NCI-H187 treated with DMSO at 0.1 percent for 48 hours (cell line): ENCODE results near the gene KDM5C.
"Not testable (repeated sequence)": the region's sequence is repeated elsewhere in the genome, so short reads cannot be mapped to it uniquely, and the experiment has no call there.

Source experiments
- DNase-seq: peaks from one replicate; lab custom pipeline; 2025; lab: John Stamatoyannopoulos, UW

Gene KDM5C

DNA sequence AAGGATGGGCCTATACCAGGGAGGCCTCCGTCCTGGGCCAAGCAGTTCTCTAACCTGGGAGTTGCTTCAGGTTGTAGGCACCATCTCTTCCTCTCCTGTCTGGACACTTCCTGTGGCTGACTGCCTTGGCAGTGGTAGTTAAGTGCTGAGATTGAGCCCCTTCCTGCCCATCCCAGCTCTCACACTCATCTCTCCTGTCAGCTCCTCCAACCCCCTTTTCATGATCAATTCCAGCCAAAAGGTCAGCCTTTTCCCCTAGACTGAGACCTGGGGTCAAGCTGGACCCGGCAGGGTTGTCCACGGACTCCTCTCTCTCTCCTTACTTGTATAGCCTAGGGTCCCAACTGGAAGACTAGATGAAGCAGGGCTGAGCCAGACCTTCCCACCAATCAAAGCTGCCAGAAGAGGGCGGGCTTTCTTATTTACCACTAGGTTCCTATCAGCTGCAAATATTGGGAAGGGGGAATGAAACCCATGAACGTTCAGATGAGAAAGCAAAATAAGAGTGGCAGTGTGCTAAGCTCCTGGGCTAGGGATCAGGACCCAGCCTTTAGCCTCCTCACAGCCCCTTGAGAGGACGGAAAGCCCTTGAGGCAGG, 34.5 kb downstream of the KDM5C start:
- DNase-seq = no peak

DNA sequence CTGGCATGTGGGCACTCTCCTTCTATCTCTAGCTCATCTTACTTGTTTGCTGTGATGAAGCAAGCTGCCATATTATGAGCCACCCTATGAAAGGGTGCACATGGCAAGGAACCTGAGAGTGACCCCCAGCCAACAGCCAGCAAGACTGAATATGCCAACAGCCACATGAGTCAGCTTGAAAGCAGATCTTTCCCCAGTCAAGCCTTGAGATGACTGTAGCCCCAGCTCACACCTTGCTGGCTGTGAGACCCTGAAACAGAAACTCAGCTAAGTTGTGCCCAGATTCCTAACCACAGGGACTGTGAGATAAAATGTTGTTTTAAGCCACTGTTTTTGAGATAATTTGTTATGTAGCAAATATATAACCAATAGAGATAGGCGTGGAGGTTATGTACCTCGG, 36.2 kb downstream of the KDM5C start:
- no peak for DNase-seq

DNA sequence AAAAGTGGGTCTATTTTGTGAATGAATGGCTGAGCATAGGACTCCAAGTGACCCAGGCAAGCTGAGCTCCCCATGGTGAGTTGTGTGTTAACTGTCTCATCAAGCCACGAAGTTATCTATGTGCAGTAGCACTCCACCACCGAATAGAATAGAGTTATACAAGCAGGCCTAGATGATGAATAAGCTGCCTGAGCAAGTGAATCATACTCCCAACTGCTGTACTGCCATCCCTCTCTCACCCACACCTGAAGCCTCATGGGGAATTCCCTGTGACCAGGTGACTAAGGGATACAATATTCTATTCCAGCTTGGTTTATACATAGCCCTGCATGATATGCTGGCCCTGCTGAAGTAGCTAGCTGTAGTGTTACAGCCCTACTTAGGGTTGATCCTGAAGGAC, 38.7 kb downstream of the KDM5C start:
- DNase-seq = no peak

DNA sequence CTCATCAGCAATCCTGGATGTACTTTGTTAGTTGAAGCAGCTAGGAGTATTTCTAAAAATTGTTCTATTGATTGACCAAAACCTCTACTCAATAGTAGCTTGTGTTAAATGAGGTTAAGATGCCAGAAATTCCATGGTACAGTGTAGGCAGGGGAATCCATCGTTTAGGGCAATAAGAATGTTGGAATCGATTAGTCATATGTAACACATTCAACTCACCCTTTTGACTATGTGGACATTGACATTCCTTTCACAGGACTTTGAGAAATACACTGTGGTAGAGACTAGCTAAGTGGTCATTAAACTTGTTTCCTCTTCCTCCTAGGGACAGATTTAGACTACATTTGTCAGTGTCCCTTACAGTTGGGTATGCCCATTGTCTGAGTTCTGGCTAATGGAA, 40.2 kb downstream of the KDM5C start:
- no peak for DNase-seq

DNA sequence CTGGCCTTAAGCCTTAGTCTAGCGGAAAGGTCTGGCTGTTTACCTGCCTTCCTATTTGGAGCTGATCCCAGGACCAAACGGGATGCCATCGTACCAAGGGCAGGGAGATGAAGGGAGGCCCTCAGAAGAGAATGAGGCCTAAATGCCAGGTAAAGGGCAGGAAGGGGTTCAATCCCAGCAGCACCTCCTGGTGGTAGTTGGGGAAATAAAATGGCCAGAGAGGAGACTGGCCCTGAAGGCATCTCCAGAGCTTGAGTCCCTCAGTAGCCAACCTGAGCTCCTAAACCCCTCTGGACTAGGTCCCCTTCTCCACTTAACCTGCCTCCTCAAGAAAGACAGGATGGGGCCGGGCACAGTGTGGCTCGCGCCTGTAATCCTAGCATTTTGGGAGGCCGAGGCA, 53.7 kb downstream of the KDM5C start:
- no peak for DNase-seq

DNA sequence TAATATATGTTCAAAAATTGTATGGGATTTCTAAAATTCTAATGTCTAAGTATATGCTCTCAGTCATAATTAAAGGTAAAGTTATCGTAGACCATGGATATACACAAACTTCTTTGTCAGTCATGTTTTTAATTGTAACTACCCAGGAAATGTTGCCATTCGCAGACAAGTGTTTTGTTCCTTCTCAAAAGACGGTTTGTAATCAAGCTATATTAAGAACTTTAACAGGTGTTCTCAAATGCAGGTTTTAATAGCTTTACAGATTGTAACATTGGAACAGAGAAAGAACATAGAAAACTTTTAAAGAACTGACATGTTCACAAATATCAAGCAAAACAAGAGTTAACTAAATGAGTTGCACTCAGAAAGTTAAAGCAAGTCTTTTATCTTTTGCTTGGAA, 58.9 kb downstream of the KDM5C start:
- DNase-seq = no peak

DNA sequence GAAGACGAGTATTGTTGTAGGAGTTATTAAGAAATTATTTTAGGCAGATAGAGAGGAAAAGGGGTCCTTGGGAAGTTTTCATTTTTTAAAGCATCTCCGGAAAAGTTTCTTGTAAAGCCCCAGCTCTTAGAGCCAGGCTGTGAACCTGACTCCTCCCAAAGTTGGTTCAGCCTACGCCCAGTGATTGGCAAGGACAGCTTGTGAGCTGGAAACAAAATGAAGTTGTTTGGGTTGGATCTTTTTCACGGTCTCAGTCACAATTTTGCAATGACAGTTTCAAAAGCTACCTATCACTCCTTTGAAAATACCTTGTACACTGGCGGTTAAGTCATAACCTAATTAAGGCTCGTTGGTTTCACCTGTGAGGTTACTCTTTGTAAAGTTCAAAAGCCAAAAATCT, 60.4 kb downstream of the KDM5C start:
- not testable (repeated sequence) for DNase-seq

DNA sequence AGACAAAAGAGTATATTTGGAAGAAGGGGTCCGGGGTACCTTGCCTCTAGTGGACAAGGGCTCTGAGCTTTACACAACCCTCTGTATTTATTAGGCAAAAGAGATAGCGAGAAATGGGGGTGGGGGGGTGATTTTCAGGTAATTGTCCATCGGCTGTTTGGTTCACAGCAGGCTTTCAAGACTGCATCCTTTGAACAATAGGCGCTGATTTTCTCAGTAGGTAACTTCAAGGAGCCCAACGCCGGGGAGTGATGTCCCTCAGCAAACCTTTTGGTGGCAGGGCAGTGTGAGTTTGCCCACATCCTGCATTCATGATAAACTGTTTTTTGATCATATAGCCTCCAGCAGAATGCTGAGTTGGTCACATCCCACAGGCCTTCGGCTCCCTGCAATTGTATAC, 61.6 kb downstream of the KDM5C start:
- DNase-seq = no peak

DNA sequence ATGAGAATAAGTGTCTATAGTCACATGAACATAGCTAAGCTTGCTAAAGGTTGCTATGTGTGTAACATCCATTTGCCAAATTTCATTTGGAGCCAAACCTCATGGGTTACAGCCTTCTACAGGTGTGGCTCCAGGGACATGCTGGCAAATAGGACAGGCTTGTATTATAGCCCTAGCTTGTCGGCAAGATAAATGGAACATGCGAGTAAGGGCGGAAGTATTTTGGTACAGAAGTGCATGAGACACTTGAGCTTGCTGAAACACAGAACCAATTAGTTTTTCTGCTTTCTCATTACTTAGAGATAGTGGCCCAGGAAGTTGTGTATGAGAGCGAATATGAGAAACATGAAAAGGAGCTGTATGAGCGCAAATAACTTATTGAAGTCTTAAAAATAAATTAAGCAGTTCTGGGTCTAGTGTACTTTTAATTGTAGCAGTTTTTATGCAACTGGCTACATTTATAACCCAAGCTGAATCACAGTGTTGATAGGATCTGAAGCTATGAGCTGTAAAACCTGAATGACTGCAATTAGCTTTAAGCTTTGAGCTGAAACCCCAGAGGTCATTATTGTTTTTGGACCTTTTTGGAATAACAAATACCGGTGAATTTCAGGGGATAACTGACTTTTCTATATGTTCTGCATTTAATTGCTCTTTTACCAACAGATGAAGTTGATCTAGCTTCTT, 64.6 kb downstream of the KDM5C start:
- DNase-seq = no peak

DNA sequence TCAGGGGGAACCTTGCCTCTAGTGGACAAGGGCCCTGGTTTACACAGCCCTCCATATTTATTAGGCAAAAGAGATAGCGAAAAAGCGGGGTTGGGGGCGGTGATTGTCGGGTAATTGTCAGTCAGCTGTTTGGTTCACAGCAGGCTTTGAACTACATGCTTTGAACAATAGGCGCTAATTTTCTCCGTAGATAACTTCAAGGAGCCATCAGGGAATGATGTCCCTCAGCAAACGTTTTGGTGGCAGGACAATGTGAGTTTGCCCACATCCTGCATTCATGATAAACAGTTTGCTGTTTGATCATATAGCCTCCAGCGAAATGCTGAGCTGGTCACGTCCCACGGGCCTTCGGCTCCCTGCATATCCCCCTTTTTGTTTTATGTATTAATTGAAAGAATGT, 65.8 kb downstream of the KDM5C start:
- DNase-seq = no peak

DNA sequence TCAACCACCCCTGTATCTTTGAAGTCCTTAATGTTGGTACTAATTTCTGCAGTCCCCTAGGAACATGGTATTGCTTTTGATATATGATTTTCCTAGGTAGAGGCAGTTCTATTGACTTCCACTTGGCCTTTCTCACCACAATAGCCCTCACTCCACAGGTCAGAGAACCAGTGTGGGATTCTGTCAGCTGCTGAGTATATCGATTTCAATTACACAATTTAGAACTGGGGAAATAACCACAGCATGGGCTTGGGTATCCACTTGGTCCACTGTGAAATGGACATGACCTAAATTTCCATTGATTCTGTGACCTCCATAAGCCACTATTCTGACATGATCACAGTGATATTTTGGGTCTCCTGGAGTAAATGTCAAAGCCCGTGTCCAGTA, 68.8 kb downstream of the KDM5C start:
- no peak for DNase-seq

DNA sequence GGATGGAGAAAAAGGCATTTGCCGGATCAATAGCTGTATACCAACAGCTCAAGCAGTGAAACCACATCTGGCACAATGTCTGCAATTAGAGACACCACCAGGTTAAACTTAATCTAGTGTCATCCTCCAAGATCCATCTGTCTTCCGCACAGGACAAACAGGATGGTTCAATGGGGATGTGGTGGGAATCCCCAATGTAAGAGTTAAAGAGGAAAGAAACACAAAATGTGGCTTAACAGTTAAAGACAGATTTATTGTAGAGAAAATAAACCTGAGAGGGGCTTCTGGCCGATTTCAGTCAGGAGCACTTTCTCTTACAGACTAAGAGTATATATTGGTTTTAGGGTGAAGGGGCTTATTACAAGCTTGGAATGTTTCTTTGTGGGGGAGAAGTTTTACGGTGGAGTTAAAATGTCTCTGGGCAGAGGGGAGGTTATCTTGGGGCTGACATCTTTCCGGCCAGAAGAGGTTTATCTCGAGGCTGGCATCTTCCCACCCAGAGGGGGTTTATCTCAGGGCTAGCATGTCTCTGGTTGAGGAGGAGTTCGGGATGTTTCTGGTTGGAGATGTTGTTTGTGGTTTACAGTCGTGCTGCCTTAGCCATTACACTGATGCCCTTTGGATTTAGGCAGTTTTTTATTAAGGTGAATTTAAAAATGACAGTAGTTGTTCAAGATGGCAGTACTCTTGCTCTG, 69.3 kb downstream of the KDM5C start:
- no peak for DNase-seq

DNA sequence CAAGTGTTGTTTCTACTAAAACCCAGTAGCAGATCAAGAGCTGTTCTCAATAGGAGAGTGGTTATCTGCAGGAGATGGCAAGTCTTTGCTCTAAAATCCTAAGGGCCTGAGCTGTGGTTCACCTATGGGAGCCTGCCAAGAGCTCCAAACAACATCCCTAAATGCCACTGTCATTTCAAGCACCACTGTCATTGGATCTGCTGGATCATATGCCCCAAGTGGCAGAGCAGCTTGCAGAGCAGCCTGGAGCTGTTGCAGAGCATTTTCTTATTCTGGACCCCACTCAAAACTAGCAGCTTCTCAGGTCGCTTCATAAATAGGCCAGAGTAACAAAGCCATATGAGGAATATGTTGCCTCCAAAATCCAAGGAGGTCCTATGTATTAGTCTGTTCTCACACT, 71.4 kb downstream of the KDM5C start:
- DNase-seq = no peak
